ENCODE measurements around the gene PXMP4.

DNA sequence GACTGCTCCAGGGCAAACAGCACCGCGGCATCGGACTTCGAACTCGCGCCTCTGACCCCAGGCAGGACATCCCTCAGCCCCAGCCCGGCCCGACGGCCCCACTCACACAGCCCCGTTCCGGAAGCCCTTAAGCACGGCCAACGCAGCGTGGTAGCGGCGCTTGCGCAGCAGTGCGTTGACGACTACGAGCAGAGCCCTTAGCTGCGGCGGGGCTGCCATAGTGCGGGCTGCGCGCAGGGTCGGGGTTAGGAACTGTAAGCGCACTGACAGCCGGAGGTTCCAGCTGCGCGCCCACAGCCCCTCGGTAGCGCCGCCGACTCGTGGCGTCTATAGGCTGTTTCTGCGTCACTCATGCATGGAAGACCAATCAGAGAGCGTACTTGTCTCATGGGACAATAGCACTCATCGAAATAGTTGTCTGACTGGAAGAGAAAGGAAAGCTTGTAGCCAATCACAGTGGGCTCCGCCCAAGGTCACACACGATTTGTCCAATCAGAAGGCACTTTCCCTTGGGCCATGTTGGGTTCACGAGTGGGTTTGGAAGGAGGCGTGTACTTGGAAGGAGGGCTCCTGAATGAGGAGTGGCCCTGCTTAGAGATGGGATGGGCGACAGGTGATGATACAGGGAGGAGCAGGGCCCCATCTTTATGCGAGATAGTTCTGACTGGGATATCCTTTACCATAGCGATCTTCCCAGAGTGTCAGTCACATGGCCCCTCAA is at the start of gene PXMP4:
- TF ChIP-seq CTCF (conservative IDR thresholded peaks at IDR 0.05; ENCODE audit: low read depth, low read length) (no peak), EZH2 (IDR thresholded peaks at IDR 0.05; ENCODE audit: borderline replicate concordance, low read depth, low read length, poor library complexity, severe bottlenecking) (no peak)

All from A673 (cell line).